ENCODE measurements around the gene HMGN4.
A peak's percentile ranks its signal among the peaks of the same experiment; 100 is the strongest.

DNA sequence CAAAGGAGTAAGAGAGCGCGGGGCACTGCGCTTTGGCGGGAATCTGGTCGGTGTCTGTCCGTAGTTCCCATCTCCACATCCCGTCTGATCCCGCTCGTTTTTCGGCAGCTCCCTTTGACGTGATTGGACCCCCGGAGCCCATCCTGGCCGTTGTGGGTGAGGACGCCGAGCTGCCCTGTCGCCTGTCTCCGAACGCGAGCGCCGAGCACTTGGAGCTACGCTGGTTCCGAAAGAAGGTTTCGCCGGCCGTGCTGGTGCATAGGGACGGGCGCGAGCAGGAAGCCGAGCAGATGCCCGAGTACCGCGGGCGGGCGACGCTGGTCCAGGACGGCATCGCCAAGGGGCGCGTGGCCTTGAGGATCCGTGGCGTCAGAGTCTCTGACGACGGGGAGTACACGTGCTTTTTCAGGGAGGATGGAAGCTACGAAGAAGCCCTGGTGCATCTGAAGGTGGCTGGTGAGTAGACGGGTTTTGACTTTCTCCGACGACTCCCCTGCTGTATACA lies 36.6 kb upstream of the HMGN4 start:
- TF ChIP-seq, protein P1, sequence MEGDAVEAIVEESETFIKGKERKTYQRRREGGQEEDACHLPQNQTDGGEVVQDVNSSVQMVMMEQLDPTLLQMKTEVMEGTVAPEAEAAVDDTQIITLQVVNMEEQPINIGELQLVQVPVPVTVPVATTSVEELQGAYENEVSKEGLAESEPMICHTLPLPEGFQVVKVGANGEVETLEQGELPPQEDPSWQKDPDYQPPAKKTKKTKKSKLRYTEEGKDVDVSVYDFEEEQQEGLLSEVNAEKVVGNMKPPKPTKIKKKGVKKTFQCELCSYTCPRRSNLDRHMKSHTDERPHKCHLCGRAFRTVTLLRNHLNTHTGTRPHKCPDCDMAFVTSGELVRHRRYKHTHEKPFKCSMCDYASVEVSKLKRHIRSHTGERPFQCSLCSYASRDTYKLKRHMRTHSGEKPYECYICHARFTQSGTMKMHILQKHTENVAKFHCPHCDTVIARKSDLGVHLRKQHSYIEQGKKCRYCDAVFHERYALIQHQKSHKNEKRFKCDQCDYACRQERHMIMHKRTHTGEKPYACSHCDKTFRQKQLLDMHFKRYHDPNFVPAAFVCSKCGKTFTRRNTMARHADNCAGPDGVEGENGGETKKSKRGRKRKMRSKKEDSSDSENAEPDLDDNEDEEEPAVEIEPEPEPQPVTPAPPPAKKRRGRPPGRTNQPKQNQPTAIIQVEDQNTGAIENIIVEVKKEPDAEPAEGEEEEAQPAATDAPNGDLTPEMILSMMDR (IDR thresholded peaks at IDR 0.05): no peak
- TF ChIP-seq POLR2AphosphoS5 (IDR thresholded peaks at IDR 0.05; ENCODE audit: insufficient read depth in 1 of 2, low read depth in 1 of 2) (peak in 1 of 2 donors; percentile 23), POLR2A (IDR thresholded peaks at IDR 0.05) (no peak)

All from vagina (tissue), 2 donors.